GM12878 (cell line): ENCODE results near the gene KERA. TPM values are rescaled to one million over a fixed set of nuclear protein-coding genes. Genes with fewer than 3 reads are reported as not detected.

ENCODE experiments used
- ATAC-seq: fragments of 200-7000 bp; cut with Tn5 transposase; 3 replicates; pipeline ENCODE4 v1.9.1; 2020; ENCODE audit warnings: mild to moderate bottlenecking, moderate library complexity
- BruUV-seq: library from RNA; stranded (reverse); fragments of 400-500 nt; replicated peaks from 2 replicates; lab custom pipeline; 2021; lab: Mats Ljungman, UMichigan
- CTCF ChIA-PET: fragments of 300-600 bp; sonication (Branson Sonifier 250); formaldehyde crosslinking; extraction: SDS; loops from one replicate; lab custom pipeline; 2021; ENCODE audit warnings: inconsistent platforms; lab: Yijun Ruan, JAX
- POLR2A ChIA-PET: fragments of 350-600 bp; formaldehyde crosslinking; extraction: SDS; loops from one replicate; lab custom pipeline; 2021; ENCODE audit warnings: inconsistent platforms; lab: Charles Lee
- RAD21 ChIA-PET: fragments of 300-600 bp; sonication (Branson Sonifier 250); formaldehyde crosslinking; loops from one replicate; lab custom pipeline; 2023; ENCODE audit warnings: antibody characterized with exemption; ENCODE audit not compliant: unreplicated experiment; lab: Charles Lee
- SMC1A ChIA-PET: fragments of 300-600 bp; sonication (Branson Sonifier 250); formaldehyde crosslinking; loops from one replicate; lab custom pipeline; 2023; ENCODE audit not compliant: unreplicated experiment, uncharacterized antibody; lab: Charles Lee
- DNase-seq: peaks from one replicate; pipeline ENCODE4 v3.0.0-alpha.2; 2011; ENCODE audit warnings: low read depth, low spot score
- FAIRE-seq: peaks from 3 replicates; lab custom pipeline; 2011; peaks lifted over from hg19 to GRCh38; lab: Jason Lieb, UNC
- H2AFZ ChIP-seq: 2 replicates; pipeline ENCODE4 v1.6.0; 2011; ENCODE audit warnings: low read depth, low read length, control low read depth; ENCODE audit not compliant: control insufficient read depth
- H3K27ac ChIP-seq: 2 replicates; pipeline ENCODE4 v1.5.1; 2011; ENCODE audit warnings: control low read depth; ENCODE audit not compliant: control insufficient read depth, insufficient read depth
- H3K27me3 ChIP-seq, 2 experiments: replicated peaks in 1 of 2; 2 replicates each; pipeline versions ENCODE4 v1.6.0 to v1.6.1; 2011; ENCODE audit warnings: low read length in 1 of 2; ENCODE audit not compliant: control insufficient read depth in 2 of 2, insufficient read depth in 2 of 2
- H3K36me3 ChIP-seq, 2 experiments: 2 replicates each; pipeline ENCODE4 v1.5.1; 2011; ENCODE audit warnings: low read length in 1 of 2; ENCODE audit not compliant: control insufficient read depth in 2 of 2, insufficient read depth in 2 of 2
- H3K4me1 ChIP-seq: 2 replicates; pipeline ENCODE4 v1.6.1; 2011; ENCODE audit warnings: mild to moderate bottlenecking, low read length, moderate library complexity, mixed read lengths; ENCODE audit not compliant: control insufficient read depth, insufficient read depth
- H3K4me2 ChIP-seq: 2 replicates; pipeline ENCODE4 v1.6.0; 2011; ENCODE audit warnings: control low read depth; ENCODE audit not compliant: control insufficient read depth, insufficient read depth
- H3K4me3 ChIP-seq: fragments of 200-600 bp; sonication (generic); 2 replicates; pipeline ENCODE4 v1.5.1; 2016
- H3K79me2 ChIP-seq: 2 replicates; pipeline ENCODE4 v1.6.0; 2011; ENCODE audit warnings: low read length; ENCODE audit not compliant: control insufficient read depth, insufficient read depth
- H3K9ac ChIP-seq: 2 replicates; pipeline ENCODE4 v1.8.0; 2011; ENCODE audit warnings: low read length, control low read depth, mixed read lengths; ENCODE audit not compliant: control insufficient read depth, insufficient read depth
- H3K9me3 ChIP-seq: replicated peaks from 3 replicates; pipeline ENCODE4 v1.5.1; 2011; ENCODE audit warnings: mild to moderate bottlenecking, low read length; ENCODE audit not compliant: control insufficient read depth, insufficient read depth
- H4K20me1 ChIP-seq: 2 replicates; pipeline ENCODE4 v1.6.0; 2011; ENCODE audit not compliant: control insufficient read depth, insufficient read depth
- BMI1 ChIP-seq: fragments of 450-650 bp; IDR thresholded peaks from 2 replicates; pipeline ENCODE4 v1.6.1; 2016; ENCODE audit warnings: mild to moderate bottlenecking, moderate library complexity, borderline replicate concordance
- CBX3 ChIP-seq: fragments of 200-600 bp; sonication (generic); IDR thresholded peaks from 2 replicates; pipeline ENCODE4 v1.6.1; 2016; ENCODE audit warnings: low read depth, borderline replicate concordance
- CREB1 ChIP-seq: IDR thresholded peaks from 2 replicates; pipeline ENCODE4 v1.6.1; 2012; ENCODE audit warnings: low read depth, mild to moderate bottlenecking, inconsistent platforms
- ESRRA ChIP-seq: IDR thresholded peaks from 2 replicates; pipeline ENCODE4 v1.6.1; 2012; ENCODE audit warnings: mild to moderate bottlenecking, low read length, improper control_type of control experiment
- HDGF ChIP-seq: fragments of 450-650 bp; IDR thresholded peaks from 2 replicates; pipeline ENCODE4 v1.6.1; 2016; ENCODE audit warnings: antibody characterized with exemption
- KLF5 ChIP-seq: fragments of 450-650 bp; IDR thresholded peaks from 2 replicates; pipeline ENCODE4 v1.6.1; 2014; ENCODE audit warnings: mild to moderate bottlenecking; ENCODE audit not compliant: partially characterized antibody
- NFIC ChIP-seq: IDR thresholded peaks from 2 replicates; pipeline ENCODE4 v1.6.1; 2012; ENCODE audit warnings: low read depth, mild to moderate bottlenecking, inconsistent platforms, low read length, moderate library complexity
- NFYA ChIP-seq: IDR thresholded peaks from 2 replicates; pipeline ENCODE4 v1.6.1; 2011; ENCODE audit warnings: low read depth, mild to moderate bottlenecking, low read length, improper control_type of control experiment, borderline replicate concordance
- SREBF2 ChIP-seq: IDR thresholded peaks from 2 replicates; pipeline ENCODE4 v1.6.1; 2012; ENCODE audit warnings: mild to moderate bottlenecking, low read length
- TBL1XR1 ChIP-seq: IDR thresholded peaks from 2 replicates; pipeline ENCODE4 v1.6.1; 2012; ENCODE audit warnings: low read depth, low read length, improper control_type of control experiment
- TCF12 ChIP-seq: IDR thresholded peaks from 2 replicates; pipeline ENCODE4 v1.6.1; 2011; ENCODE audit warnings: low read depth, mild to moderate bottlenecking, low read length
- ZBED1 ChIP-seq: IDR thresholded peaks from 2 replicates; pipeline ENCODE4 v1.6.1; 2016; ENCODE audit warnings: borderline replicate concordance
- ZZZ3 ChIP-seq: IDR thresholded peaks from 2 replicates; pipeline ENCODE4 v1.6.1; 2011; ENCODE audit warnings: low read depth; ENCODE audit not compliant: control insufficient read depth, insufficient read length
- WGBS: methylation state at CpG from one replicate; pipeline ENCODE4 v1.1.6; 2016; ENCODE audit warnings: low lambda C conversion rate; ENCODE audit not compliant: insufficient replicate concordance, insufficient coverage; ENCODE audit errors: missing lambda C conversion rate; 5-methylcytosine and 5-hydroxymethylcytosine counted together
- in situ Hi-C: fragments of 300-500 bp; cut with MboI; formaldehyde crosslinking; loops from 9 replicates; pipeline ENCODE4 v1.14.3; 2018; ENCODE audit warnings: mixed read lengths
- intact Hi-C: fragments of 100-400 bp; cut with micrococcal nuclease; formaldehyde crosslinking; loops from one replicate; pipeline ENCODE4 v1.14.2; 2022; ENCODE audit not compliant: unreplicated experiment
- polyA plus RNA-seq, 11 experiments: library from polyadenylated mRNA; depleted of rRNA in 4 of 11; unstranded in 6 of 11; stranded (reverse) in 5 of 11; fragments of >200 nt; fragmentation: Nextera tagmentation in 4 of 11; fragmentation: Illumina TruSeq in 1 of 11; extraction: Ambion mirVana in 4 of 11; extraction: Trizol in 1 of 11; gene quantifications; 1 replicate in 1 of 11; 2 replicates in 10 of 11; pipeline versions ENCODE4 v1.2.1 to v1.2.3, GENCODE V29; 2011 to 2016; ENCODE audit warnings: inconsistent platforms in 2 of 11, missing spikeins in 2 of 11, low read depth in 1 of 11
- total RNA-seq, 4 experiments: library from RNA; depleted of rRNA in 3 of 4; stranded (reverse); fragments of >200 nt in 3 of 4; fragmentation: Illumina TruSeq in 1 of 4; extraction: Trizol in 1 of 4; gene quantifications; 2 replicates each; pipeline versions ENCODE4 v1.2.1 to v1.2.3, GENCODE V29; 2013 to 2021
- TF ChIP-seq, protein P1 (sequence below), 3 experiments: IDR thresholded peaks in 2 of 3; conservative IDR thresholded peaks in 1 of 3; 2 replicates each; pipeline ENCODE4 v1.5.1; 2011; ENCODE audit warnings: low read depth in 3 of 3, low read length in 3 of 3, mild to moderate bottlenecking in 3 of 3, control low read depth in 2 of 3, moderate library complexity in 2 of 3, inconsistent platforms in 1 of 3, mixed read lengths in 1 of 3; ENCODE audit not compliant: control insufficient read depth in 2 of 3, insufficient read depth in 1 of 3; ENCODE audit errors: extremely low read depth in 1 of 3
- TF ChIP-seq, protein P2 (sequence below): fragments of 450-650 bp; IDR thresholded peaks from 2 replicates; pipeline ENCODE4 v1.6.1; 2017; ENCODE audit warnings: mild to moderate bottlenecking, low read depth, inconsistent platforms; ENCODE audit not compliant: poor library complexity, severe bottlenecking
- TF ChIP-seq, protein P3 (sequence below): fragments of 450-650 bp; IDR thresholded peaks from 2 replicates; pipeline ENCODE4 v1.6.1; 2014; ENCODE audit warnings: mild to moderate bottlenecking

The KERA gene
- total and polyA plus RNA-seq, 10 of the 15 experiments (the other 5 are each of a cell fraction or from before 2014, with no cell fraction given): not detected

DNA sequence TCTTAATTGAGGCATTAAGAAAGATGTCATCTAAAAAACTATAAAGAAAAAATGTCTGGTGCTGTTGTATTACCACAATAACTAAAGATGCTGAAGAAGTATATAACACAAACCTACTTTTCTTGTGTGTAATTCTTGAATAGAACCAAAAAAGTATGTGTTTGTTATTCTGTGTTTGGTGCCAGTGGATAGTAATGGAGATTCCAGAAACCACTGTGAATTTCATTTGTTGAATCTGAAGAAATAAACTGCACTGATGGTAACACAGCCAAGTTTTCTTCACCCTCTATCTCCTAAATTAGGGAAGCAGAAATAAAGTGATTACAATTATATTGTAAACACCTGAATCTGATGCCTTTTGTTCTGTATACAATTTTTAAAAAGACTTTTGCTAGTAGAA is 13.1 kb upstream of the KERA start (continued):
- TF ChIP-seq, protein P1, sequence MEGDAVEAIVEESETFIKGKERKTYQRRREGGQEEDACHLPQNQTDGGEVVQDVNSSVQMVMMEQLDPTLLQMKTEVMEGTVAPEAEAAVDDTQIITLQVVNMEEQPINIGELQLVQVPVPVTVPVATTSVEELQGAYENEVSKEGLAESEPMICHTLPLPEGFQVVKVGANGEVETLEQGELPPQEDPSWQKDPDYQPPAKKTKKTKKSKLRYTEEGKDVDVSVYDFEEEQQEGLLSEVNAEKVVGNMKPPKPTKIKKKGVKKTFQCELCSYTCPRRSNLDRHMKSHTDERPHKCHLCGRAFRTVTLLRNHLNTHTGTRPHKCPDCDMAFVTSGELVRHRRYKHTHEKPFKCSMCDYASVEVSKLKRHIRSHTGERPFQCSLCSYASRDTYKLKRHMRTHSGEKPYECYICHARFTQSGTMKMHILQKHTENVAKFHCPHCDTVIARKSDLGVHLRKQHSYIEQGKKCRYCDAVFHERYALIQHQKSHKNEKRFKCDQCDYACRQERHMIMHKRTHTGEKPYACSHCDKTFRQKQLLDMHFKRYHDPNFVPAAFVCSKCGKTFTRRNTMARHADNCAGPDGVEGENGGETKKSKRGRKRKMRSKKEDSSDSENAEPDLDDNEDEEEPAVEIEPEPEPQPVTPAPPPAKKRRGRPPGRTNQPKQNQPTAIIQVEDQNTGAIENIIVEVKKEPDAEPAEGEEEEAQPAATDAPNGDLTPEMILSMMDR (IDR thresholded peaks at IDR 0.05 in 2 of 3, conservative IDR thresholded peaks at IDR 0.05 in 1 of 3; ENCODE audit: control insufficient read depth in 2 of 3, extremely low read depth in 1 of 3, insufficient read depth in 1 of 3, low read depth in 3 of 3, low read length in 3 of 3): no peak
- TF ChIP-seq TBL1XR1: no peak

DNA sequence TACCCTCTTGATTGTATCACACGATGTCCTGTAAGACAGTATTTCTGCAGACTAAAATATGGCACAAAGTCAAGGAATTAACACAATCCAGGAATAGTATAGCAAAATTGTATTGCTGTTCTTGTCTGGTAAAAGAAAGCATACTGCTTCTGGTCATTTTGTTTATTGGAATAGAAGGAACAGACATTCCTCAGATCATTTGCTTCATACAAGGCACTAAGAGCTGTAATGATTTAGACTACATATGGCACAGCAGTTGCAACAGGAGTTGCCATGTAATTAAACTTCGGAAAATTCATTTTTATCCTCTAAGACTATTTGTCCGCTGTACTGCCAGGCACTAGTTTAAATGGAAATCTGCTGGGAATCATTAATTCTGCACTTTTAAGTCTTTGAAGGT is 7.6 kb upstream of the KERA start:
- ATAC-seq (no peak), FAIRE-seq (no peak), DNase-seq (no peak)
- H4K20me1 ChIP-seq: no peaks in the 10 kb centered on the region
- no peaks in the 10 kb centered on the region for H3K79me2 ChIP-seq
- no peaks in the 10 kb centered on the region for H3K9me3 ChIP-seq
- no peak overlapping the region for H3K27ac ChIP-seq
- no peaks in the 10 kb centered on the region for H3K4me1 ChIP-seq
- CTCF ChIA-PET: interaction anchor here (1.1 kb wide), 1 partner anchor 43 kb away, joined by 3 read pairs; no protein-coding TSS in a partner anchor
- H3K9ac ChIP-seq: no peak overlapping the region
- no peak overlapping the region for H3K4me3 ChIP-seq
- intact Hi-C loops: no loop called here
- no peak overlapping the region for H3K4me2 ChIP-seq
- BruUV-seq: no TSS peak
- SMC1A ChIA-PET: interaction anchor here (0.6 kb wide), 1 partner anchor 1508 kb away, joined by 3 read pairs; no protein-coding TSS in a partner anchor
- WGBS: 20% methylated on average over 3 of the region's 3 CpGs
- no peaks in the 10 kb centered on the region; a peak in 1 of 4 replicates for H3K27me3 ChIP-seq
- RAD21 ChIA-PET: no interaction called here
- no peak overlapping the region for H2AFZ ChIP-seq
- POLR2A ChIA-PET: no interaction called here
- in situ Hi-C loops: no loop called here
- H3K36me3 ChIP-seq: no peaks in the 10 kb centered on the region
- TF ChIP-seq NFIC (no peak), ESRRA (no peak), ZZZ3 (no peak), NFYA (no peak), SREBF2 (no peak), HDGF (no peak), CREB1 (no peak), ZBED1 (no peak), KLF5 (no peak), TCF12 (no peak), CBX3 (no peak), BMI1 (no peak)
- TF ChIP-seq, protein P2, sequence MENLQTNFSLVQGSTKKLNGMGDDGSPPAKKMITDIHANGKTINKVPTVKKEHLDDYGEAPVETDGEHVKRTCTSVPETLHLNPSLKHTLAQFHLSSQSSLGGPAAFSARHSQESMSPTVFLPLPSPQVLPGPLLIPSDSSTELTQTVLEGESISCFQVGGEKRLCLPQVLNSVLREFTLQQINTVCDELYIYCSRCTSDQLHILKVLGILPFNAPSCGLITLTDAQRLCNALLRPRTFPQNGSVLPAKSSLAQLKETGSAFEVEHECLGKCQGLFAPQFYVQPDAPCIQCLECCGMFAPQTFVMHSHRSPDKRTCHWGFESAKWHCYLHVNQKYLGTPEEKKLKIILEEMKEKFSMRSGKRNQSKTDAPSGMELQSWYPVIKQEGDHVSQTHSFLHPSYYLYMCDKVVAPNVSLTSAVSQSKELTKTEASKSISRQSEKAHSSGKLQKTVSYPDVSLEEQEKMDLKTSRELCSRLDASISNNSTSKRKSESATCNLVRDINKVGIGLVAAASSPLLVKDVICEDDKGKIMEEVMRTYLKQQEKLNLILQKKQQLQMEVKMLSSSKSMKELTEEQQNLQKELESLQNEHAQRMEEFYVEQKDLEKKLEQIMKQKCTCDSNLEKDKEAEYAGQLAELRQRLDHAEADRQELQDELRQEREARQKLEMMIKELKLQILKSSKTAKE: no peak
- TF ChIP-seq, protein P1 (IDR thresholded peaks at IDR 0.05 in 2 of 3, conservative IDR thresholded peaks at IDR 0.05 in 1 of 3; ENCODE audit: control insufficient read depth in 2 of 3, extremely low read depth in 1 of 3, insufficient read depth in 1 of 3, low read depth in 3 of 3, low read length in 3 of 3): no peak
- TF ChIP-seq, protein P3, sequence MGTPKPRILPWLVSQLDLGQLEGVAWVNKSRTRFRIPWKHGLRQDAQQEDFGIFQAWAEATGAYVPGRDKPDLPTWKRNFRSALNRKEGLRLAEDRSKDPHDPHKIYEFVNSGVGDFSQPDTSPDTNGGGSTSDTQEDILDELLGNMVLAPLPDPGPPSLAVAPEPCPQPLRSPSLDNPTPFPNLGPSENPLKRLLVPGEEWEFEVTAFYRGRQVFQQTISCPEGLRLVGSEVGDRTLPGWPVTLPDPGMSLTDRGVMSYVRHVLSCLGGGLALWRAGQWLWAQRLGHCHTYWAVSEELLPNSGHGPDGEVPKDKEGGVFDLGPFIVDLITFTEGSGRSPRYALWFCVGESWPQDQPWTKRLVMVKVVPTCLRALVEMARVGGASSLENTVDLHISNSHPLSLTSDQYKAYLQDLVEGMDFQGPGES: no peak
